Astrocyte (in vitro differentiated cells and primary cell): ENCODE data around the gene SIVA1. TPM values are rescaled to one million over a fixed set of nuclear protein-coding genes. Genes with fewer than 3 reads are reported as not detected.

Experiments used
- DNase-seq: peaks from one replicate; pipeline ENCODE4 v3.0.0-alpha.2; 2010; ENCODE audit warnings: low read depth
- FAIRE-seq: peaks from 2 replicates; lab custom pipeline; 2011; peaks lifted over from hg19 to GRCh38; lab: Jason Lieb, UNC
- H2AFZ ChIP-seq: 2 replicates; pipeline ENCODE4 v1.6.0; 2012; ENCODE audit warnings: low read depth, low read length, inconsistent platforms
- H3K27ac ChIP-seq: 2 replicates; pipeline ENCODE4 v1.5.1; 2011; ENCODE audit warnings: low read depth, low read length, inconsistent platforms
- H3K27me3 ChIP-seq: 2 replicates; pipeline ENCODE4 v1.6.0; 2011; ENCODE audit warnings: low read length, inconsistent platforms; ENCODE audit not compliant: insufficient read depth
- H3K36me3 ChIP-seq: 2 replicates; pipeline ENCODE4 v1.5.1; 2011; ENCODE audit warnings: low read length, inconsistent platforms; ENCODE audit not compliant: insufficient read depth
- H3K4me1 ChIP-seq: 2 replicates; pipeline ENCODE4 v1.5.1; 2011; ENCODE audit warnings: low read length, inconsistent platforms; ENCODE audit not compliant: insufficient read depth
- H3K4me2 ChIP-seq: 2 replicates; pipeline ENCODE4 v1.6.0; 2012; ENCODE audit warnings: low read length, inconsistent platforms
- H3K4me3 ChIP-seq: 2 replicates; pipeline ENCODE4 v1.5.1; 2011; ENCODE audit warnings: low read depth, mild to moderate bottlenecking, low read length, inconsistent platforms; ENCODE audit not compliant: insufficient read depth
- H3K79me2 ChIP-seq: 2 replicates; pipeline ENCODE4 v1.6.0; 2012; ENCODE audit warnings: mild to moderate bottlenecking, low read length, inconsistent platforms; ENCODE audit not compliant: insufficient read depth
- H3K9ac ChIP-seq: 2 replicates; pipeline ENCODE4 v1.6.0; 2012; ENCODE audit warnings: mild to moderate bottlenecking, low read length, inconsistent platforms
- H3K9me3 ChIP-seq: 2 replicates; pipeline ENCODE4 v1.5.1; 2012; ENCODE audit warnings: low read depth, mild to moderate bottlenecking, low read length, inconsistent platforms; ENCODE audit not compliant: insufficient read depth
- H4K20me1 ChIP-seq: 2 replicates; pipeline ENCODE4 v1.6.0; 2012; ENCODE audit warnings: low read length, inconsistent platforms; ENCODE audit not compliant: insufficient read depth
- H3K27ac Mint-ChIP-seq: one replicate; pipeline ENCODE4 v1.8.0; 2021; ENCODE audit warnings: mild to moderate bottlenecking, mixed read lengths; ENCODE audit not compliant: unreplicated experiment
- H3K27me3 Mint-ChIP-seq: one replicate; pipeline ENCODE4 v1.8.0; 2021; ENCODE audit warnings: low read depth, mixed read lengths; ENCODE audit not compliant: unreplicated experiment
- H3K36me3 Mint-ChIP-seq: one replicate; pipeline ENCODE4 v1.8.0; 2021; ENCODE audit warnings: low read depth, mixed read lengths; ENCODE audit not compliant: unreplicated experiment
- H3K4me1 Mint-ChIP-seq: one replicate; pipeline ENCODE4 v1.8.0; 2021; ENCODE audit warnings: low read depth, mixed read lengths; ENCODE audit not compliant: unreplicated experiment
- H3K4me3 Mint-ChIP-seq: one replicate; pipeline ENCODE4 v1.8.0; 2021; ENCODE audit warnings: mild to moderate bottlenecking, moderate library complexity, mixed read lengths; ENCODE audit not compliant: unreplicated experiment
- H3K9me3 Mint-ChIP-seq: one replicate; pipeline ENCODE4 v1.8.0; 2021; ENCODE audit warnings: mild to moderate bottlenecking, mixed read lengths; ENCODE audit not compliant: unreplicated experiment
- CTCF ChIP-seq: IDR thresholded peaks from 2 replicates; pipeline ENCODE4 v1.5.1; 2011; ENCODE audit warnings: low read depth, mild to moderate bottlenecking, inconsistent platforms, low read length, moderate library complexity; ENCODE audit not compliant: insufficient read depth
- EZH2 ChIP-seq: IDR thresholded peaks from 2 replicates; pipeline ENCODE4 v1.6.1; 2012; ENCODE audit warnings: mild to moderate bottlenecking, low read length, inconsistent platforms; ENCODE audit not compliant: insufficient read depth
- total RNA-seq: library from RNA; stranded (reverse); gene quantifications from 2 replicates; pipeline ENCODE4 v1.2.1, GENCODE V29; 2021

Gene SIVA1
- total RNA-seq, 1 donor from 2014 or later = 51.0 TPM

- no peaks in the 10 kb centered on the region for H4K20me1 ChIP-seq
- no peaks in the 10 kb centered on the region for H3K79me2 ChIP-seq
- Mint-ChIP-seq H3K27me3 (peaks cover 11% of the 10 kb centered on the region), H3K27ac (no peak overlapping the region), H3K36me3 (no peaks in the 10 kb centered on the region), H3K9me3 (no peaks in the 10 kb centered on the region), H3K4me1 (no peaks in the 10 kb centered on the region), H3K4me3 (no peak overlapping the region)
- H3K4me2 ChIP-seq = no peak overlapping the region
- H3K4me1 ChIP-seq = peaks cover 8% of the 10 kb centered on the region
- no peaks in the 10 kb centered on the region for H3K36me3 ChIP-seq
- DNase-seq = no peak
- no peak overlapping the region for H3K4me3 ChIP-seq
- H3K9ac ChIP-seq = no peak overlapping the region
- H3K9me3 ChIP-seq = no peaks in the 10 kb centered on the region
- H3K27me3 ChIP-seq = no peaks in the 10 kb centered on the region
- no peak for TF ChIP-seq CTCF
- no peak for TF ChIP-seq EZH2
- FAIRE-seq = no peak
- H3K27ac ChIP-seq = no peak overlapping the region
- no peak overlapping the region for H2AFZ ChIP-seq
Observed at GRCh38 chr14:104732931-104733681, 19.8 kb upstream of the SIVA1 start.

- H3K4me3 ChIP-seq = no peak overlapping the region
- H4K20me1 ChIP-seq = no peaks in the 10 kb centered on the region
- H2AFZ ChIP-seq = no peak overlapping the region
- H3K36me3 Mint-ChIP-seq = no peaks in the 10 kb centered on the region
- H3K27ac ChIP-seq = no peak overlapping the region
- H3K9ac ChIP-seq = no peak overlapping the region
- H3K27ac Mint-ChIP-seq = no peak overlapping the region
- H3K9me3 ChIP-seq = no peaks in the 10 kb centered on the region
- no peaks in the 10 kb centered on the region for H3K79me2 ChIP-seq
- H3K27me3 Mint-ChIP-seq = peaks cover 8% of the 10 kb centered on the region
- no peak for DNase-seq
- no peak overlapping the region for H3K4me2 ChIP-seq
- H3K36me3 ChIP-seq = no peaks in the 10 kb centered on the region
- H3K4me1 ChIP-seq = peaks cover 8% of the 10 kb centered on the region
- no peaks in the 10 kb centered on the region for H3K4me1 Mint-ChIP-seq
- H3K27me3 ChIP-seq = no peaks in the 10 kb centered on the region
- FAIRE-seq = no peak
- no peaks in the 10 kb centered on the region for H3K9me3 Mint-ChIP-seq
- no peak overlapping the region for H3K4me3 Mint-ChIP-seq
- no peak for TF ChIP-seq CTCF
- TF ChIP-seq EZH2 = no peak
Observed at GRCh38 chr14:104734051-104734587, 18.8 kb upstream of the SIVA1 start.

- Histone ChIP-seq H4K20me1 (no peaks in the 10 kb centered on the region), H3K27ac (no peak overlapping the region), H3K36me3 (no peaks in the 10 kb centered on the region), H2AFZ (no peak overlapping the region), H3K4me2 (no peak overlapping the region), H3K4me3 (no peak overlapping the region), H3K4me1 (peaks cover 8% of the 10 kb centered on the region), H3K27me3 (no peaks in the 10 kb centered on the region), H3K79me2 (no peaks in the 10 kb centered on the region), H3K9me3 (no peaks in the 10 kb centered on the region), H3K9ac (no peak overlapping the region)
- no peak overlapping the region for H3K4me3 Mint-ChIP-seq
- no peaks in the 10 kb centered on the region for H3K36me3 Mint-ChIP-seq
- peaks cover 7% of the 10 kb centered on the region for H3K27me3 Mint-ChIP-seq
- FAIRE-seq (no peak), DNase-seq (no peak)
- H3K4me1 Mint-ChIP-seq = no peaks in the 10 kb centered on the region
- no peak overlapping the region for H3K27ac Mint-ChIP-seq
- no peak for TF ChIP-seq CTCF
- no peak for TF ChIP-seq EZH2
- no peaks in the 10 kb centered on the region for H3K9me3 Mint-ChIP-seq
Observed at GRCh38 chr14:104734601-104734990, 18.4 kb upstream of the SIVA1 start.
